GM23338 (cell line): ENCODE data around the gene PCBP2.

ENCODE experiments used
- CTCF ChIP-seq, 2 experiments: fragments of 200-600 bp in 1 of 2; sonication (generic) in 1 of 2; conservative IDR thresholded peaks; 2 replicates each; pipeline versions ENCODE4 v1.5.1 to v1.6.1; 2016 to 2017; ENCODE audit warnings: antibody characterized with exemption in 2 of 2, low read depth in 2 of 2, mild to moderate bottlenecking in 2 of 2, moderate library complexity in 1 of 2
- EZH2 ChIP-seq: fragments of 200-600 bp; sonication (generic); IDR thresholded peaks from one replicate; pipeline ENCODE4 v1.8.0; 2017; ENCODE audit warnings: antibody characterized with exemption, mild to moderate bottlenecking, low read depth; ENCODE audit not compliant: unreplicated experiment
- EZH2phosphoT487 ChIP-seq: fragments of 200-600 bp; sonication (generic); IDR thresholded peaks from one replicate; pipeline ENCODE4 v1.8.1; 2018; ENCODE audit warnings: antibody characterized with exemption; ENCODE audit not compliant: unreplicated experiment
- POLR2AphosphoS5 ChIP-seq: IDR thresholded peaks from 2 replicates; pipeline ENCODE4 v1.6.1; 2016; ENCODE audit warnings: antibody characterized with exemption, low read depth
- REST ChIP-seq: IDR thresholded peaks from one replicate; pipeline ENCODE4 v1.6.1; 2018; ENCODE audit warnings: antibody characterized with exemption; ENCODE audit not compliant: unreplicated experiment

GRCh38 chr12:53523131-53523530 lies 71.2 kb downstream of the PCBP2 start:
- TF ChIP-seq CTCF (conservative IDR thresholded peaks at IDR 0.05; ENCODE audit: low read depth in 2 of 2) (no peak), EZH2phosphoT487 (no peak), EZH2 (no peak), POLR2AphosphoS5 (no peak), REST (no peak)
